Measurements from ENCODE around the gene DIABLO.

GRCh38 chr12:122245553-122245952 is 19.7 kb upstream of the DIABLO start:
- TF ChIP-seq CTCF (conservative IDR thresholded peaks at IDR 0.05; ENCODE audit: low read depth, low read length) (no peak), EZH2 (IDR thresholded peaks at IDR 0.05; ENCODE audit: borderline replicate concordance, low read depth, low read length, poor library complexity, severe bottlenecking) (no peak)
